ENCODE measurements around the gene LUZP1.

Gene LUZP1

DNA sequence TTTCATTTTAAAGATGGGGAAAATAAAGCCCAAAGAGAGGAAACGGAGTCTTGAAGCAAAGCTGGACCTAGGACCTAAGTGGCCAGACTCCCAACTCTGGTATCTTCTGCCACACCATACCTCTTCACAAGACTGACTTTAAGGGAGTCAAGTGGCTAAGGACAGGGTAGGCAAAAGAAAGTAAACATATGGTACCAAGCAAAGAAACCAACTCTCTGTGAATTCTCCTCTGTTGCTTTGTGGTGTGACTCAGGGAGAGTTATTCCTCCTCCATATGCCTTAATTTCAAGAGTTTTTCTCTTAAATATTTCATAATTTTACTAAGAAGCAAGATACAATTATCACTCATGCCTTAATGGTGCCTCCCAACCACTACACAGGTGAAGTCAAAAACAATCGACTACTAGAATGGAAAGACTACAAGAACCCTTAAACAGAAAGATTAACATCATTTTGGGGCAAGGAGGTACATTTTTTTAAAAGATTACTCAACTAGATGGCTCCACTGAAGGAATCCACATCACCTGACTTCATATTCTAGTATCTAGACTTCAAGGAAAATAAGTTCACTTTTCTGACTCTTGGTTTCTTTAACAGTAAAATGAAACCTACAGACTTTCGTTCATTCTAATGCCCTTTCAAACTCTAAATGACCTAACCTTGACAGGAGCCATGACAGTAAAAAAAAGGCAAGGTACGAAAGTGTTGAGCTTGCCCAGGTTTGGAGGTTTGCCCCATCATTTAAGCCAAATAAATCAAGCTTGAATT, 44.2 kb downstream of the LUZP1 start:
- H3K9me3 Mint-ChIP-seq, result no peaks in the 10 kb centered on the region
- H3K27ac Mint-ChIP-seq, result no peak overlapping the region

DNA sequence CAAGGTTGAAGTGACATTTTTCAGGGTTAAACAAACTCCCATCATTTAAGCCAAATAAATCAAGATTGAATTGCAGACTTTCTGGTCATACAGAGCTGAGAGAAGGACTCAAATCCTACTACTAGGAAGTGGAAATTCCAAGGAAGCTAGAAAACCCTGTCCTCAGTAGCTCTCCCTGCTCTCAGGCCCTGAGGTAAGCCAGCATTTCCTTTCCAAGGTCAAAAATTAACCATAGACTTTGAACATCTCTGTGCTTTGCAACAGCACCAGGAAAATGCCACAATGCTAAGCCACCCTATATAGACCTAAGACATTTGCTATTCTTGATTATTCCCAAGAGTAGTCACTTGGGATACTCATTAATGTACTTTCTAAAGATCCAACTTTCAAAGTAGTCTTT, 45.1 kb downstream of the LUZP1 start:
- Mint-ChIP-seq H3K27me3 (no peaks in the 10 kb centered on the region), H3K36me3 (ENCODE audit: low read depth) (no peaks in the 10 kb centered on the region), H3K4me1 (ENCODE audit: low read depth) (peaks cover 42% of the 10 kb centered on the region), H3K27ac (no peak overlapping the region), H3K9me3 (no peaks in the 10 kb centered on the region), H3K4me3 (no peak overlapping the region)
- intact Hi-C loops (cut with micrococcal nuclease), result no loop called here

More for the DNA sequence above, 44.2 kb downstream of the LUZP1 start:
- intact Hi-C loops (cut with micrococcal nuclease), result no loop called here
- H3K4me3 Mint-ChIP-seq, result no peak overlapping the region
- no peaks in the 10 kb centered on the region for H3K36me3 Mint-ChIP-seq (ENCODE audit: low read depth)
- H3K4me1 Mint-ChIP-seq (ENCODE audit: low read depth), result peaks cover 34% of the 10 kb centered on the region
- no peaks in the 10 kb centered on the region for H3K27me3 Mint-ChIP-seq

DNA sequence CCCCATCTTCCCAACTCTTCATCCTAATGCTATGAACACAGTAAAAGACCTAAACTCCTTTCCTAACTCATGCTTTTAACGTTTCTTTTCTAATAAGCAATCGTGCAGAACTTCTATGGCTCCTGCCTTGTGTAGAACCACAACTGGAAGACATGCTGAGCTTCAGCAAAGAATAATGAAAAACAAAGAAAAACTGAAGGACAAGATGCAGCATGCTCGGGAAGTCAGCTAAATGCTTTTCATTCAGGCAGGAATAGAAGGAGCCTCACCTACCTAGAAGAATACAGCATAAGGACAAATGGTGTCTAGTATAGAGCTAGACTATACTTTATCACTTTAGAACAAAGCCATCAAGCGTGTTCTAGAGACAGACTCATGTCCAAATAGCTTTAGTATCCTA, 45.9 kb downstream of the LUZP1 start:
- intact Hi-C loops (cut with micrococcal nuclease), result no loop called here
- no peaks in the 10 kb centered on the region for H3K27me3 Mint-ChIP-seq
- peak overlapping the region; percentile 76 for H3K27ac Mint-ChIP-seq
- H3K36me3 Mint-ChIP-seq (ENCODE audit: low read depth), result no peaks in the 10 kb centered on the region
- H3K9me3 Mint-ChIP-seq, result no peaks in the 10 kb centered on the region
- H3K4me3 Mint-ChIP-seq, result no peak overlapping the region
- H3K4me1 Mint-ChIP-seq (ENCODE audit: low read depth), result peaks cover 42% of the 10 kb centered on the region

DNA sequence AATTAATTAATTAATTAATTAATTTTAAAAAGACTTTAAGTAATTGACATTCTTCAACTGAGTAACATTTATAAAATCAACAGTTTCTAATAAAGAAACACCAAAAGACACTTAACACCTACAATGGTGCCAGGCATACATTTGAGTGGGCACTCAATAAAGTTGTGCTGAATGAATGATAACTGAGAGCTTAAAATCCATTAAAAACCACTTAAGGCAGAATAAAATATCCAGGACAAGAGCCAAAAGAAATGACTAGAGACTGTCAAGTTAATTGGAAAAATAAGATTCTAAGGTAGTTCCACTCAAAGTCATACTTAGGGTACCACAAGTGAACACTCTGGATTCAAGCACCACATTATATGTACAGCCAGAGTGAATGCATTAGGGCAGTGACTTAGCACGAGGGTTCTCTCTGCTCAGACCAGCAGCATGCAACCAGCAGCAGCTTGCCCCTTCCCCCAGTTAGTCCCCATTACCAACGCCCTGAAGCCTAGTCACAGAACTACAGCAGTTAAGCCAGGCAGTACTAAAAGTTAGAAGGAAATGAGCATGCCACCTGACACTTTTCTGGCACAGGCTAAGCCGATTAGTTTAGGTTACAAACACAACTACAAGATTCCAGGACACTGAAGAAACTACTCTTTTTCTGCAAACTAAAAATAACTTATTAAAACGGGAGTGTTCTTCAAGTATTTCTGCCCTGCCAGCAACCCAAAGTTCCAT, 46.5 kb downstream of the LUZP1 start:
- intact Hi-C loops (cut with micrococcal nuclease), result no loop called here
- Mint-ChIP-seq H3K4me1 (ENCODE audit: low read depth) (peaks cover 47% of the 10 kb centered on the region), H3K27ac (peak overlapping the region; percentile 76), H3K27me3 (no peaks in the 10 kb centered on the region), H3K9me3 (no peaks in the 10 kb centered on the region), H3K36me3 (ENCODE audit: low read depth) (no peaks in the 10 kb centered on the region), H3K4me3 (peak overlapping the region; percentile 36)

DNA sequence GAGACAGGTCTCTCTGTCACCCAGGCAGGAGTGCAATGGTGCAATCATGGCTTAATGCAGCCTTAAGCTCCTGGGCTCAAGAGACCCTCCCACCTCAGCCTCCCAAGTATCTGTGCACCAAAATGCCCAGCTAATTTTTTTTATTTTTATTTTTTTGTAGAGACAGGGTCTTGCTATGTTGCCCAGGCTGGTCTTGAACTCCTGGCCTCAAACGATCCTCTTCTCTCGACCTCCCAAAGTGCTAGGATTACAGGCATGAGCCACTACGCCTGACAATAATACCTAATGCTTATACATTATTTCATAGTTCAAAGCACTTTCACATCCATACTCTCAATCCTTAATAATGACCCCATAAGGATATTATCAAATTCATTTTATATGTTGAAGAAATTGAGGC, 48.3 kb downstream of the LUZP1 start:
- Mint-ChIP-seq H3K36me3 (ENCODE audit: low read depth) (no peaks in the 10 kb centered on the region), H3K4me1 (ENCODE audit: low read depth) (peaks cover 56% of the 10 kb centered on the region), H3K4me3 (no peak overlapping the region), H3K27me3 (no peaks in the 10 kb centered on the region), H3K27ac (peak overlapping the region; percentile 65), H3K9me3 (no peaks in the 10 kb centered on the region)
- intact Hi-C loops (cut with micrococcal nuclease), result no loop called here

DNA sequence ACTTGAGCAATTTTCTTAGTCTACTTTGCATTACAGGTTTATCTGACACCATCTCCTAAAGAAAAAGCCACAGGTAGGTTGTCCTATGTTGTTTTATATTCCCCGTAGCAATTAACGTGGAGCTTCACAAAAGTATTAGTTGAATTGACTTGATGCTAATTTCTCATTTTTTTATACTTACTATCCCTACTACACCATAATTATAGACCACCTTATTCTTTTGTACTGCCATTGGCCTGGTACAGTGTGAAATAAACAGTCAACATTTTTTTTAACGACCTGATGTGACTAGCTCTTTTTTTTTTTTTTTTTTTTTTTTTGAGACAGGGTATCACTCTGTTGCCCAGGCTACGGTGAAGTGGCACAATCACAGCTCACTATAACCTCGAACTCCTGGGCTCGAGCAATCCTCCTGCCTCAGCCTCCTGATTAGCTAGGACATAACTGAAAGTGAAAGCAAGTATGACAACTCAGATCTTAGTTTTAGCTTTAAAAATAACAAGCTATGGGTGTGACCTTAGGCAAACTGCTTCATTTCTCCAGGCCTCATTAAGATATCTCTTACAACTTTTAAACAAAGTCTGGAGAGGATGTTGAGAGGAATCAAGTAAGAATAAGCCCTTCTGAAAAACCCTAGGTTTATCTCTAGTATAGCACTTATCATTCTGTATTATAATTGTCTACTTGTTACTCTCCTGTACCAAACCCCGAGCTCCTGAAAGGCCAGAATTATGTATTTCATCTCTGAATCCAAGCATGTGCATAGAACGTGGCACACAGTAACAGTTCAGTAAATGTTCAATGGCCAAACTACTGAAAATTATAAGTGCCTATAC, 49.5 kb downstream of the LUZP1 start:
- intact Hi-C loops (cut with micrococcal nuclease), result no loop called here
- Mint-ChIP-seq H3K9me3 (no peaks in the 10 kb centered on the region), H3K4me1 (ENCODE audit: low read depth) (peaks cover 53% of the 10 kb centered on the region), H3K4me3 (peak overlapping the region; percentile 17), H3K27me3 (no peaks in the 10 kb centered on the region), H3K27ac (peak overlapping the region; percentile 65), H3K36me3 (ENCODE audit: low read depth) (no peaks in the 10 kb centered on the region)

DNA sequence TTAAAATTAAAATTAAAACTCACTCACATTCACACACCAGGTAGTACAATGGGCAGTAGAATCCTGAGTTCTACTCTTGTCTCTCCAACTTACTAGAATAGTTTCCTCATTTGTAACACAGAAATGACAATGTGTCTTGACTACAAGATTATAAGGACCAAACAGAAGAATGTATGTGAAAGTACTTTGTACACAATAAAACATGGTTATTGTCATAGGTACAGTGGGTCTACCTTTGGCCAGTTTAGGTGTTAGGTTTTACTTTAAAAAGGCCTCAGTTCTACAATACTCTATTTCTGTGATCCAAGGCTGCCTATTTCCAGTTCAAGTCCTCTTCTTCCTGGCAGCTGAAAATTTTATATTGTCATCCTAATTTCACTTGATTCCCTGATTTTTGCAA, 50.2 kb downstream of the LUZP1 start:
- H3K4me3 Mint-ChIP-seq, result no peak overlapping the region
- no peak overlapping the region for H3K27ac Mint-ChIP-seq

DNA sequence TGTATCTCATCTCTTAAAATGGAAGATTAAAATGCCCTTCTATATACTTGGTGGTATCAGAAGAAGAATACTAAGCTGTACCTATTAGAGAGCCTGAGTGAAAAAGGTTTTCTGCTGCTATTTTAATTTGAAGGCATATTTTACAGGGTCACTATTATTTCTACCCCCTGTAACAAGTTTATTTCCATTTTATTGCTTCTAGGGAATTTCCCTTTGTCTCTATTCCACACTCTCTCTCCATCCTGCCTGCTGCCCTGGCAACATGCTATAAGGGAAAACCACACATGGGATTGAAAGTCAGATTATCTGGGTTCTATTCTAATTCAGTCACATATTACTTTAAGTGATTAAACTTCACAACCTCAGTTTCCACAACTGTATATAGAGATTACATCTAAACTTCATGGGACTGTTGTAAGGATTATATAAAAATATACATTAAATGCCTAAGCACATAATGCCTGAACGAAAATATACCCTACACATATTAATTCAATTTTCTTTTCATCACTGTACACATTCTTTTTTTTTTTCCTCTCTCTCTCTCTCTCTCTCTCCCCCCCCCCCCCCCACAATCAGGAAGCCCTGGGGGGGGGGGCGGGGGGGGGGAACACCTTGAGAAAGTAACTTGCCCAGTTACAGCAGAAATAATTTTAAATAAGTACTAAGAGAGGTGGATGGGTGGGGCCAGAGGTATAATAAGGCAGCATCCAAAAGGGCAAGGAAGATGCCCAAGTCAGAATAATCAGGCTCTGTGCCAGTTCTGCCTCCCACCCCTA, 51.5 kb downstream of the LUZP1 start:
- H3K9me3 Mint-ChIP-seq, result no peaks in the 10 kb centered on the region
- no peaks in the 10 kb centered on the region for H3K27me3 Mint-ChIP-seq
- no peak overlapping the region for H3K27ac Mint-ChIP-seq
- no peaks in the 10 kb centered on the region for H3K36me3 Mint-ChIP-seq (ENCODE audit: low read depth)
- no peak overlapping the region for H3K4me3 Mint-ChIP-seq
- peaks cover 53% of the 10 kb centered on the region for H3K4me1 Mint-ChIP-seq (ENCODE audit: low read depth)
- intact Hi-C loops (cut with micrococcal nuclease), result no loop called here

More for the DNA sequence above, 50.2 kb downstream of the LUZP1 start:
- Mint-ChIP-seq H3K9me3 (no peaks in the 10 kb centered on the region), H3K27me3 (no peaks in the 10 kb centered on the region), H3K36me3 (ENCODE audit: low read depth) (no peaks in the 10 kb centered on the region), H3K4me1 (ENCODE audit: low read depth) (peaks cover 51% of the 10 kb centered on the region)
- intact Hi-C loops (cut with micrococcal nuclease), result no loop called here

DNA sequence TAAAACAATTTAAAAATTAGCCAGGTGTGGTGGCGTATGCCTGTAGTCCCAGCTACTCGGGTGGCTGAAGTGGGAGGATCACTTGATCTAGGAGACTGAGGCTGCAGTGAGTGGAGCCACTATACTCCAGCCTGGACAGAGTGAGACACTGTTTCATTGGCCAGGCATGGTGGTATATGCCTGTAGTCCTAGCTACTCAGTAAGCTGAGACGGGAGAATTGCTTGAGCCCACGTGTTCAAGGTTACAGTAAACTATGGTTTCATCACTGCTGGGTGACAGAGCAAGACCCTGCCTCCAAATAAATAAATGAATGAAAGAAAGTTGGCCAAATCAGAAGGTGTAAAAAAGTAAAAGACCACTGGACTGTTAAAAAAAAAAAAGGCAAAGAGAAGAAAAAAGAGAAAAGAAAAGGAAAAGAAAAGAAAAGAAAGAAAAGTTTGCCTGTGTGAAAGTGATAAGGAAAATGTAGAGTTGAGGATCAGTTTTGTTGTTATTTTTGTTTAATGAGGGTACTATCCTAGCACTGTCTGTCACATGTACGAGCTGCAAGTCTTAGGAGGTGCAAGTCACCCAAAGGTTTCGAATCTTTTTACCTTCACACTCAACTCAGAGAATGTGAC, 52.3 kb downstream of the LUZP1 start:
- intact Hi-C loops (cut with micrococcal nuclease), result no loop called here
- Mint-ChIP-seq H3K36me3 (ENCODE audit: low read depth) (no peaks in the 10 kb centered on the region), H3K9me3 (no peaks in the 10 kb centered on the region), H3K27ac (peak overlapping the region; percentile 75), H3K27me3 (no peaks in the 10 kb centered on the region), H3K4me3 (no peak overlapping the region), H3K4me1 (ENCODE audit: low read depth) (peaks cover 59% of the 10 kb centered on the region)

DNA sequence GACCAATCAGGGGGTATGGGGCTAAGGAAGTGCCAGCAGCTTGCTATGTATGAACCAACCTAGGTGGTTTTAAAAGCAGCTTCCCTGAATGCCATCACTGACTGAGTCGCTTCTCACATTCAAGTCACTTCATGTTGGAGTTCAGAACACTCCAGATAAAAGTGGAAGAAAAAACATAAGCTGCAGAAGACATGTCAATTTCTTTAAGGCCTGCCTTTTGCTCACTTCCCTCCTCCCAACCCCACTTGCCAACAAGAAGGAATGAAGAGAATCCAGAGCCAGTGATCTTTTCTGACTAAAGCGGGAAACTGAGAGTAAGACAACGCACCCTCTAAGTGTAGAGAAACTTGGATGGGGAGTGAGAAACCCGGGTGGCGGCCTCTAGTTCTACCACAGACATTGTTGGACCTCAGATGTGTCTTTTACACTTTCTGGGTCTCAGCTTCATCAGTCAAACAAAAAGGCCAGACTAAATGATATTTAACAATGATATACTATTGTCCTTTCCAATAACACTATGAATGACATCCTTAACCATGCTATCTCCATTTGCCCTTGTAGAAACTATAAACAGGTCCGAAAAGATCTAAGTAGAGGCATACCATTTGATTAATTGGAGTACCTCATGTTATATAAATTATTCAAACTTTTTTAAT, 54.1 kb downstream of the LUZP1 start:
- no peak overlapping the region for H3K4me3 Mint-ChIP-seq

DNA sequence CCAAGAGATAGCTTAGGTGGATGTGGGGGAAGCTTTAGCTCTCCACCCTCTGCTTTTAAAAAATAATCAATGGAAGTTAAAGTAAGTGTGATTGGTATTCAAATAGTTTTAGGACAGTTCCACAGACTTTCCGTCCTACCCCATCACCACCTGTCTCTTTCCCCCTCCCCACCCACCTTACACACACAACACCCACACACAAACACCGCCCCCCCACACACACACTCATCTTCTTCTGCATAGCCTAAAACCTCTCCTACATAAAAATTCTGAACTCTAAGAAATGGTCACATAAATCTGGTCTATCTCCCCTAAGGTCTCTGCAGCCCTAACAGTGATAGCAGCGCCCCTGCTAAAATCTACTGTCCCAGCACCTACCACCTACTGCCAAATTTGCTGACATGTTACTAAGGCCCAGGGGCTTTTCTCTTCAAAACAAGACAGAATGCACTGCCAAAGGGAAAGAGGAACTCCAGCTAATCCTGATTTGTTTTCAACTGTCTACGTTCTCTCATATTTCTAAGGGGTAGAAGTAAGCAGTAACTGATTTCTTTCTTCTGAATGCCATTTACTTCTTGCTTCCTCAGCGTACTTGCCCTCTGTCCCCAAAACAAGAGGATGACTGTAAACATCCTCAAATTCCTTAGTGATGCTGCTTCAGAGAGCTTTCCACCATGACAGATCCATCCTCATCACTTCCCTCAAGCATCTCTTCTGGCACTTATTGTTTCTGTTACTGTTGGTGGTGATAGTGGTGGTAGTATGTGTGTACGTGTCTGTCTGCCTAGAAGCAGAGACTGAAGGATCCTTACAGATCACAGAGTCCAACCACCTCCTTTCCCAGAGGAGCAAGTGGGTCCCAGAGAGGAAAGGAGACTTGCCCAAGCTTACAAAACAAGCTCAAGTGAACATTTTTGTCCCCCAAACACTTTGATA, 56.8 kb downstream of the LUZP1 start:
- intact Hi-C loops (cut with micrococcal nuclease), result no loop called here
- Mint-ChIP-seq H3K27me3 (no peaks in the 10 kb centered on the region), H3K27ac (peak overlapping the region; percentile 75)

More for the DNA sequence above, 54.1 kb downstream of the LUZP1 start:
- no peaks in the 10 kb centered on the region for H3K36me3 Mint-ChIP-seq (ENCODE audit: low read depth)
- no peaks in the 10 kb centered on the region for H3K9me3 Mint-ChIP-seq
- H3K27me3 Mint-ChIP-seq, result no peaks in the 10 kb centered on the region
- H3K4me1 Mint-ChIP-seq (ENCODE audit: low read depth), result peaks cover 55% of the 10 kb centered on the region
- intact Hi-C loops (cut with micrococcal nuclease), result loop anchor here (2.0 kb wide), 1 partner anchor 54 kb away; the partner anchor contains the start of gene LUZP1
- peak overlapping the region; percentile 75 for H3K27ac Mint-ChIP-seq

DNA sequence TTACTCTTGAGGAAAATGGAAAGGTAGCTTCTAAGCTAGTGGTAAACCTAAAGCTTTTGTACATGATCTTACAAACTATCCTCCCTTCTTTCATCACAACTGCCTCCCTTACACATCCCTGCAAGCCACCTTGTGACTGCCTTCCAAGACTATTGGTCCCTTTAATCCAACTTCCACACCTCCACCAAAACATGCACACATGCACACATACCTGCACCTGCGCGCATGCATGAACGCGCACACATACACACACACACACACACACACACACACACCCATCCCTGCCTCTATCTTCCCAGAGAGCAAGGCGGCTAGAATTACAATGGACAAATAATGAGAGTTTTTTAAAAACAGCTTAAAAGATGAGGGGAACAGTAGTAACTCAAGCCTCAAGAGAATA, 58.3 kb downstream of the LUZP1 start:
- H3K9me3 Mint-ChIP-seq, result no peaks in the 10 kb centered on the region
- peaks cover 33% of the 10 kb centered on the region for H3K36me3 Mint-ChIP-seq (ENCODE audit: low read depth)
- H3K4me1 Mint-ChIP-seq (ENCODE audit: low read depth), result peaks cover 30% of the 10 kb centered on the region
- H3K4me3 Mint-ChIP-seq, result no peak overlapping the region
- H3K27me3 Mint-ChIP-seq, result no peaks in the 10 kb centered on the region
- peak overlapping the region; percentile 4 for H3K27ac Mint-ChIP-seq
- intact Hi-C loops (cut with micrococcal nuclease), result no loop called here

More for the DNA sequence above, 56.8 kb downstream of the LUZP1 start:
- Mint-ChIP-seq H3K4me1 (ENCODE audit: low read depth) (peaks cover 42% of the 10 kb centered on the region), H3K9me3 (no peaks in the 10 kb centered on the region), H3K36me3 (ENCODE audit: low read depth) (peaks cover 24% of the 10 kb centered on the region), H3K4me3 (peak overlapping the region; percentile 17)

All from dendritic cell treated with granulocyte-macrophage colony-stimulating factor and Interleukin-4, amounts not matched to agents 40 ng/mL and 50 ng/mL, for 4 days (primary cell).